Thyroid gland (tissue), 4 donors: ENCODE data around the gene JAKMIP3. TPM values are rescaled to one million over a fixed set of nuclear protein-coding genes. Genes with fewer than 3 reads are reported as not detected.

ENCODE experiments used
- DNase-seq, 2 donors: peaks; one replicate each; pipeline ENCODE4 v3.0.0-alpha.2; 2019
- H3K27ac ChIP-seq, 3 donors: fragments of 200-600 bp; sonication (generic); 1 replicate in 2 of 3; 2 replicates in 1 of 3; pipeline ENCODE4 v1.5.1; 2016 to 2019; ENCODE audit warnings: mild to moderate bottlenecking in 1 of 3, moderate library complexity in 1 of 3
- H3K27me3 ChIP-seq: fragments of 200-600 bp; sonication (generic); one replicate; pipeline ENCODE4 v1.5.1; 2019
- H3K36me3 ChIP-seq, 2 donors: fragments of 200-600 bp; sonication (generic); one replicate each; pipeline ENCODE4 v1.5.1; 2016 to 2019
- H3K4me1 ChIP-seq, 2 donors: fragments of 200-600 bp; sonication (generic); one replicate each; pipeline ENCODE4 v1.5.1; 2017 to 2019
- H3K4me3 ChIP-seq, 3 donors: fragments of 200-600 bp; sonication (generic); replicated peaks in 1 of 3; 1 replicate in 2 of 3; 2 replicates in 1 of 3; pipeline ENCODE4 v1.5.1; 2016; ENCODE audit warnings: mild to moderate bottlenecking in 1 of 3
- H3K9me3 ChIP-seq: fragments of 200-600 bp; sonication (generic); one replicate; pipeline ENCODE4 v1.5.1; 2017
- POLR2A ChIP-seq, 2 donors: fragments of 450-650 bp; IDR thresholded peaks; one replicate each; pipeline ENCODE4 v1.6.1; 2017; ENCODE audit warnings: antibody characterized with exemption in 2 of 2, mild to moderate bottlenecking in 2 of 2, moderate library complexity in 1 of 2
- WGBS, 2 donors: methylation state at CpG; one replicate each; pipeline ENCODE4 v1.1.5; 2017; 5-methylcytosine and 5-hydroxymethylcytosine counted together
- intact Hi-C: fragments of 100-400 bp; cut with DNase I; formaldehyde crosslinking; loops from one replicate; pipeline ENCODE4 v1.15.1; 2023
- total RNA-seq, 4 donors: library from RNA; depleted of rRNA; stranded (reverse); fragments of >200 nt; gene quantifications; one replicate each; pipeline ENCODE4 v1.2.3, GENCODE V29; 2016
- TF ChIP-seq, protein P1 (sequence below), 6 experiments: fragments of 200-600 bp in 3 of 6; fragments of 450-650 bp in 3 of 6; sonication (generic) in 3 of 6; IDR thresholded peaks; one replicate each; pipeline ENCODE4 v1.5.1; 2016 to 2019; ENCODE audit warnings: antibody characterized with exemption in 6 of 6, mild to moderate bottlenecking in 2 of 6, inconsistent platforms in 1 of 6, moderate library complexity in 1 of 6

The JAKMIP3 gene
- total RNA-seq, 4 donors from 2014 or later: 1.1 to 3.0 (median 1.6) TPM

DNA sequence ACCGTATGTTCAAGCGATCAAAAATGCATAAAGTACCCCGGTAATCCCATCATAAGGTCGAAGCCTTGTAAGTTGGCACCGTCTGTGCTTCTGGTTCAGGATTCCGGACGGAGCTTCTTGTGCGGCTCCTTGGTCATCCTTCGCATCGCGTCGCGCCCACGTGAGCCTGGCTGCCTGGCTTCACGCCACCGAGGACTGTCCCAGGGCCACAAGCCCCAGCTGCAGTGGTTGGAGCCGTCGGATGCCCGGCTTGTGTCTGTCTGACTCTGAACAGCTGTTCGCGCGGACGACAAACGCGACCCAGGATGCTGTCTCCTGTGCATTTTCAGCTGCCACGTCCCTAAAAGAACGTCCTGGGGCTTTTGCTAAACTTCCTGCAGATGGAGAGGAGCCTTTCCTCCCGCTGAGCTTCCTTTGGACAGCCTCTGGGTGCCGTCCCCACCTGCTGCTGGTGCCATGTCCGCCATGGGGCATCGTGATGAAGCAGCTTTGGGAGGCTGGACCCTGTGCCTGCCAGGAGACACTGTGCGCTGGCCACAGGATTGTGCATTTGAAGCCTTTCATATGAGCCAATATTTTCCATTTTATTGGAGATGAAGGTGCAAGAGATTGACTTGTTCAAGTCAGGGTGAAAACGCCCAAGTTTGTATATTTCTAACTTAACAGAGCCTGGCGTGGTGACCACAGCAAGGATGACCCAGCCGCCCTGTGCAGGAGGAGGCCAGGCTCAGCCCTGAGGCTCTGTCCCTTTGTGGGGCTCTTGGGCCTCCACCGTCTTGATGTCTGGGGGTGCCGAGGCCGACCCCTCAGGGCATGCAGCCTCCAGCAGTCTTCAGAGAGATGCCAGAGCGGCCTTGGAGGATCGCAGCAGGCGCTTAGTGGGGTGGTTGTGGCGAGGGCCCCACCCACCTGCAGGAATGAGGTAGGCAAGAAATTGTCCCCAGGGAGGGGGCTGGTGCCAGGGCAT is 6.7 kb upstream of the JAKMIP3 start:
- WGBS, 2 donors: 91 to 94% methylated on average over 26 to 42 of the region's 42 CpGs

DNA sequence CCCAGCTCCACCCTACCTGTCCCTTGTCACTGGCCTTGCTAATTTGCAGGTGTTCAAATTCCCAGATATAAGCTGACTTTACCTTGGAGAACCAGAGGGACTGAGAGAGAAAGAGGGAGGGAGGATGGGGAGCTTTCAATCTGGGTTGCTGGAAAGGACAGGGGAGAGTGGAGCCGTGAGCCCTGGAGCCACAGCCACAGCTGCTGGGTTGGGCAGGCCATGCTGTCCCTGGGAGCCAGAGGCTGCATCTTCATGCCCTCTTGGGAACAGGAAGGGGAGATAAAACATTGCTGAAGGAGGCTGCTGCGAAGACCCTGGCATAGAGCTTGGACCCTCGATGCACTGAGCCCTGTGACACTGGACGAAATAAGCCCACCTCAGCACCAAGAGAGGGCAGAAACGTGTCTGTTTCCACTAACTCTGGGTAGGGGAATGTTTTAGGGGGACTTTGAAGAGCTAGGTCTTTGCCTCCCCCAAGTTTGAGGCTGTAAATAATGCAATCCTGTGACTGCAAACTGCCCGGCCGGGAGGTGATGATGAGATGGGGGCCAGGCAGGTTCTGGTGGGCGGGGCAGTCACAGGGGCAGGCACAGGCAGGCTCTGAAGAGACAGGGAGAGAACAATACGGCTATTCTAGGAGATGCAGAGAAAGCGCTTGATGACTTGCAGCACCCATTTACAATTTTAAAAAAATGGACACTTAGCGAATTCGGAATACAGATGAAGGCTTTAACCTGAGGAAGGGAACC is 5.8 kb upstream of the JAKMIP3 start:
- Histone ChIP-seq H3K4me3 (no peak overlapping the region), H3K27ac (no peak overlapping the region), H3K9me3 (no peaks in the 10 kb centered on the region), H3K27me3 (no peaks in the 10 kb centered on the region), H3K4me1 (no peaks in the 10 kb centered on the region), H3K36me3 (no peaks in the 10 kb centered on the region)
- intact Hi-C loops: no loop called here
- WGBS, 2 donors: 55 to 56% methylated on average over 12 of the region's 12 CpGs
- DNase-seq: no peak
- TF ChIP-seq POLR2A (IDR thresholded peaks at IDR 0.05): no peak
- TF ChIP-seq, protein P1, sequence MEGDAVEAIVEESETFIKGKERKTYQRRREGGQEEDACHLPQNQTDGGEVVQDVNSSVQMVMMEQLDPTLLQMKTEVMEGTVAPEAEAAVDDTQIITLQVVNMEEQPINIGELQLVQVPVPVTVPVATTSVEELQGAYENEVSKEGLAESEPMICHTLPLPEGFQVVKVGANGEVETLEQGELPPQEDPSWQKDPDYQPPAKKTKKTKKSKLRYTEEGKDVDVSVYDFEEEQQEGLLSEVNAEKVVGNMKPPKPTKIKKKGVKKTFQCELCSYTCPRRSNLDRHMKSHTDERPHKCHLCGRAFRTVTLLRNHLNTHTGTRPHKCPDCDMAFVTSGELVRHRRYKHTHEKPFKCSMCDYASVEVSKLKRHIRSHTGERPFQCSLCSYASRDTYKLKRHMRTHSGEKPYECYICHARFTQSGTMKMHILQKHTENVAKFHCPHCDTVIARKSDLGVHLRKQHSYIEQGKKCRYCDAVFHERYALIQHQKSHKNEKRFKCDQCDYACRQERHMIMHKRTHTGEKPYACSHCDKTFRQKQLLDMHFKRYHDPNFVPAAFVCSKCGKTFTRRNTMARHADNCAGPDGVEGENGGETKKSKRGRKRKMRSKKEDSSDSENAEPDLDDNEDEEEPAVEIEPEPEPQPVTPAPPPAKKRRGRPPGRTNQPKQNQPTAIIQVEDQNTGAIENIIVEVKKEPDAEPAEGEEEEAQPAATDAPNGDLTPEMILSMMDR (IDR thresholded peaks at IDR 0.05): no peak

More for the DNA sequence above, 6.7 kb upstream of the JAKMIP3 start:
- TF ChIP-seq POLR2A (IDR thresholded peaks at IDR 0.05): no peak
- TF ChIP-seq, protein P1 (IDR thresholded peaks at IDR 0.05): no peak
- DNase-seq: no peak
- Histone ChIP-seq H3K27me3 (no peaks in the 10 kb centered on the region), H3K9me3 (no peaks in the 10 kb centered on the region), H3K4me3 (no peak overlapping the region), H3K36me3 (no peaks in the 10 kb centered on the region), H3K27ac (no peak overlapping the region), H3K4me1 (no peaks in the 10 kb centered on the region)
- intact Hi-C loops: no loop called here

DNA sequence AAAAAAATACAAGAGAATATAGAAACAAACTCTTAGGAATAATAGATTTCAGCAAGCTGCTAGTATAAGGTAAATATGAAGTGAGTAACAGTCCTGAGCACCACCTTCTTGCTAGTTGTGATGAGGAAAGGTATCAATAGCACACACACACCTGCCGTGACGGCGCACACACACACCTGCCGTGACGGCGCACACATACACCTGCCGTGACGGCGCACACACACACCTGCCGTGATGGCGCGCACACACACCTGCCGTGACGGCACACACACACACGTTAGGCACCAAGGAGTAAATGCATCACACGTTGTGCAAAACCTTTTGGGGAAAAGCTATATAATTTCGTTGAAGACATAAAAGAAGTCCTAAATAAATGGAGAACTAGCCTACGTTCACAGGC is 4.7 kb upstream of the JAKMIP3 start:
- Histone ChIP-seq H3K9me3 (no peaks in the 10 kb centered on the region), H3K4me3 (no peak overlapping the region), H3K36me3 (no peaks in the 10 kb centered on the region), H3K27me3 (no peaks in the 10 kb centered on the region), H3K27ac (no peak overlapping the region), H3K4me1 (no peaks in the 10 kb centered on the region)
- TF ChIP-seq POLR2A (IDR thresholded peaks at IDR 0.05): no peak
- TF ChIP-seq, protein P1 (IDR thresholded peaks at IDR 0.05): no peak
- intact Hi-C loops: no loop called here
- no peak for DNase-seq
- 89 to 93% methylated on average over 18 of the region's 18 CpGs for WGBS, 2 donors

GRCh38 chr10:132061465-132061864 is 4.3 kb upstream of the JAKMIP3 start:
- Histone ChIP-seq H3K27ac (no peak overlapping the region), H3K27me3 (no peaks in the 10 kb centered on the region), H3K4me3 (no peak overlapping the region), H3K36me3 (no peaks in the 10 kb centered on the region), H3K9me3 (no peaks in the 10 kb centered on the region), H3K4me1 (peaks cover 4% of the 10 kb centered on the region in 2 donors)
- no peak for DNase-seq
- intact Hi-C loops: no loop called here
- no peak for TF ChIP-seq POLR2A (IDR thresholded peaks at IDR 0.05)
- TF ChIP-seq, protein P1 (IDR thresholded peaks at IDR 0.05): no peak
- 89 to 91% methylated on average over 6 of the region's 6 CpGs for WGBS, 2 donors
